ENCODE data around the gene SNX1. TPM values are rescaled to one million over a fixed set of nuclear protein-coding genes. Genes with fewer than 3 reads are reported as not detected.

The SNX1 gene
- polyA plus RNA-seq, 1 donor from 2014 or later, result 44.7 TPM

GRCh38 chr15:64163659-64164362 lies 68.0 kb downstream of the SNX1 start:
- TF ChIP-seq CTCF (IDR thresholded peaks at IDR 0.05; ENCODE audit: poor library complexity, severe bottlenecking) (no peak), RAD21 (conservative IDR thresholded peaks at IDR 0.05) (no peak), SMC3 (conservative IDR thresholded peaks at IDR 0.05; ENCODE audit: poor library complexity) (no peak), MXI1 (conservative IDR thresholded peaks at IDR 0.05; ENCODE audit: poor library complexity, severe bottlenecking) (no peak), EZH2 (IDR thresholded peaks at IDR 0.05; ENCODE audit: borderline replicate concordance, insufficient read depth, low read length, poor library complexity, severe bottlenecking) (no peak), REST (IDR thresholded peaks at IDR 0.05; ENCODE audit: borderline replicate concordance) (no peak), EP300 (conservative IDR thresholded peaks at IDR 0.05; ENCODE audit: poor library complexity, severe bottlenecking) (no peak), POLR2AphosphoS5 (IDR thresholded peaks at IDR 0.05) (no peak)
- Histone ChIP-seq H3K9ac (ENCODE audit: low read length) (peak overlapping the region; percentile 21), H3K36me3 (ENCODE audit: insufficient read depth, low read length) (no peaks in the 10 kb centered on the region), H2AFZ (ENCODE audit: low read depth, low read length) (no peak overlapping the region), H3K4me2 (ENCODE audit: low read length) (no peak overlapping the region), H4K20me1 (ENCODE audit: insufficient read depth) (no peaks in the 10 kb centered on the region), H3K79me2 (replicated peaks; ENCODE audit: insufficient read depth, low read length) (peaks cover 10% of the 10 kb centered on the region), H3K27me3 (ENCODE audit: insufficient read depth, low read depth, low read length) (no peaks in the 10 kb centered on the region), H3F3A (ENCODE audit: insufficient read depth, low read length, poor library complexity, severe bottlenecking) (no peaks in the 10 kb centered on the region), H3K4me3 (ENCODE audit: low read length) (peak overlapping the region; percentile 93), H3K9me3 (ENCODE audit: low read length) (no peaks in the 10 kb centered on the region), H3K9me2 (ENCODE audit: insufficient read depth, low read length) (no peaks in the 10 kb centered on the region), H3K27ac (ENCODE audit: low read length) (peak overlapping the region; percentile 42)

GRCh38 chr15:64164436-64164835 lies 68.7 kb downstream of the SNX1 start:
- Histone ChIP-seq H3K79me2 (replicated peaks; ENCODE audit: insufficient read depth, low read length) (peaks cover 10% of the 10 kb centered on the region), H3F3A (ENCODE audit: insufficient read depth, low read length, poor library complexity, severe bottlenecking) (no peaks in the 10 kb centered on the region), H3K9me2 (ENCODE audit: insufficient read depth, low read length) (no peaks in the 10 kb centered on the region), H3K4me3 (ENCODE audit: low read length) (no peak overlapping the region), H2AFZ (ENCODE audit: low read depth, low read length) (no peak overlapping the region), H3K9me3 (ENCODE audit: low read length) (no peaks in the 10 kb centered on the region), H3K9ac (ENCODE audit: low read length) (no peak overlapping the region), H3K36me3 (ENCODE audit: insufficient read depth, low read length) (no peaks in the 10 kb centered on the region), H3K4me2 (ENCODE audit: low read length) (no peak overlapping the region), H3K27me3 (ENCODE audit: insufficient read depth, low read depth, low read length) (no peaks in the 10 kb centered on the region), H3K27ac (ENCODE audit: low read length) (no peak overlapping the region), H4K20me1 (ENCODE audit: insufficient read depth) (no peaks in the 10 kb centered on the region)
- TF ChIP-seq TAF1 (IDR thresholded peaks at IDR 0.05; ENCODE audit: low read depth) (no peak), MXI1 (conservative IDR thresholded peaks at IDR 0.05; ENCODE audit: poor library complexity, severe bottlenecking) (no peak)
